Right lobe of liver (tissue), 6 donors: ENCODE data around the gene GSC. TPM values are rescaled to one million over a fixed set of nuclear protein-coding genes. Genes with fewer than 3 reads are reported as not detected.
"Not testable (repeated sequence)": the region's sequence is repeated elsewhere in the genome, so short reads cannot be mapped to it uniquely, and the experiment has no call there.

Experiments used
- ATAC-seq, 4 donors: fragments of 200-7000 bp; cut with Tn5 transposase; one replicate each; pipeline ENCODE4 v1.9.1; 2020; ENCODE audit warnings: mild to moderate bottlenecking in 4 of 4, moderate library complexity in 4 of 4
- DNase-seq, 3 donors: peaks; one replicate each; pipeline ENCODE4 v3.0.0-alpha.2; 2020
- H3K27ac ChIP-seq, 3 donors: fragments of 200-600 bp; one replicate each; pipeline ENCODE4 v1.8.0; 2022
- H3K27me3 ChIP-seq, 2 donors: fragments of 200-600 bp; one replicate each; pipeline ENCODE4 v1.8.0; 2022
- H3K36me3 ChIP-seq, 4 donors: fragments of 200-600 bp; sonication (generic) in 1 of 4; one replicate each; pipeline versions ENCODE4 v1.5.1 to v1.8.0; 2017 to 2022; ENCODE audit warnings: control low read depth in 1 of 4
- H3K4me1 ChIP-seq, 4 donors: fragments of 200-600 bp; sonication (generic) in 1 of 4; one replicate each; pipeline versions ENCODE4 v1.5.1 to v1.8.0; 2017 to 2022; ENCODE audit warnings: control low read depth in 1 of 4
- H3K4me3 ChIP-seq, 3 donors: fragments of 200-600 bp; one replicate each; pipeline ENCODE4 v1.8.0; 2022
- H3K9me3 ChIP-seq, 4 donors: fragments of 200-600 bp; sonication (generic) in 1 of 4; one replicate each; pipeline versions ENCODE4 v1.5.1 to v1.8.0; 2017 to 2022; ENCODE audit warnings: control low read depth in 1 of 4
- POLR2A ChIP-seq: fragments of 450-650 bp; IDR thresholded peaks from one replicate; pipeline ENCODE4 v1.6.1; 2017; ENCODE audit warnings: antibody characterized with exemption, mild to moderate bottlenecking
- WGBS: methylation state at CpG from one replicate; pipeline ENCODE4 v1.1.6; 2018; ENCODE audit warnings: low coverage, low lambda C conversion rate; ENCODE audit not compliant: insufficient coverage; ENCODE audit errors: missing lambda C conversion rate; 5-methylcytosine and 5-hydroxymethylcytosine counted together
- intact Hi-C, 2 donors: fragments of 100-400 bp; cut with DNase I; formaldehyde crosslinking; loops; one replicate each; pipeline versions ENCODE4 v1.11.2 to v1.14.1; 2022
- total RNA-seq, 6 experiments: library from RNA; depleted of rRNA in 2 of 6; stranded (reverse); fragments of >200 nt in 2 of 6; fragmentation: NEBNext Ultra II Directional in 3 of 6; extraction: Animal tissue kit (Norgen Biotek cat#: 25700) in 3 of 6; gene quantifications; one replicate each; pipeline versions ENCODE4 v1.1.0 to v1.2.4, GENCODE V29; 2016 to 2023
- TF ChIP-seq, protein P1 (sequence below), 4 donors: fragments of 200-600 bp in 3 of 4; fragments of 450-650 bp in 1 of 4; IDR thresholded peaks; one replicate each; pipeline versions ENCODE4 v1.5.1 to v1.8.0; 2016 to 2022; ENCODE audit warnings: antibody characterized with exemption in 4 of 4, mild to moderate bottlenecking in 2 of 4
- donor health status: DM: no; HTN: yes; CAD: no.
- donor health status: DM: no; HTN: no; CAD: no.
- donor health status: DM: no; HTN: no; CAD: no.
- donor health status: DM: no; HTN: yes; CAD: no.
- donor health status: DM: no; HTN: yes; CAD: no.

Gene GSC
- total RNA-seq, 6 experiments from 2014 or later: not detected

DNA sequence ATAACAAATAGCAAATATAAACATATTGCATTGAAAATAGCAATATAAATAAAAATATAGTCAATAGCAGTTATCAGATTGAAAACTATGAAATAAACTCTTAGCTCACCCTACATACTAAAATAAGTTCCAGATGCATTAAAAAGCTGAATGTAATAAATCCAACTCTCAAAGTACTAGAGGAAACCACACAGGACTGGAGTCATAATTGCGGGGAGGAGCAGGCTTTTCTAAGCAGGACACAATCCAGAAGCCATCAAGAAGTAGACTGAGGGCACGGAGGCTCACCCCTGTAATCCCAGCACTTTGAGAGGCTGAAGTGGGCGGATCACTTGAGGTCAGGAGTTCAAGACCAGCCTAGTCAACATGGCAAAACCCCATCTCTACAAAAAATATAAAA is 22.2 kb downstream of the GSC start:
- no peak overlapping the region for H3K4me3 ChIP-seq
- H3K36me3 ChIP-seq: no peaks in the 10 kb centered on the region
- intact Hi-C loops: no loop called here
- H3K4me1 ChIP-seq: no peaks in the 10 kb centered on the region
- WGBS: 77% methylated on average over 3 of the region's 3 CpGs
- H3K27me3 ChIP-seq: no peaks in the 10 kb centered on the region
- no peaks in the 10 kb centered on the region for H3K9me3 ChIP-seq
- no peak overlapping the region for H3K27ac ChIP-seq
- ATAC-seq (no peak), DNase-seq (no peak)
- TF ChIP-seq, protein P1, sequence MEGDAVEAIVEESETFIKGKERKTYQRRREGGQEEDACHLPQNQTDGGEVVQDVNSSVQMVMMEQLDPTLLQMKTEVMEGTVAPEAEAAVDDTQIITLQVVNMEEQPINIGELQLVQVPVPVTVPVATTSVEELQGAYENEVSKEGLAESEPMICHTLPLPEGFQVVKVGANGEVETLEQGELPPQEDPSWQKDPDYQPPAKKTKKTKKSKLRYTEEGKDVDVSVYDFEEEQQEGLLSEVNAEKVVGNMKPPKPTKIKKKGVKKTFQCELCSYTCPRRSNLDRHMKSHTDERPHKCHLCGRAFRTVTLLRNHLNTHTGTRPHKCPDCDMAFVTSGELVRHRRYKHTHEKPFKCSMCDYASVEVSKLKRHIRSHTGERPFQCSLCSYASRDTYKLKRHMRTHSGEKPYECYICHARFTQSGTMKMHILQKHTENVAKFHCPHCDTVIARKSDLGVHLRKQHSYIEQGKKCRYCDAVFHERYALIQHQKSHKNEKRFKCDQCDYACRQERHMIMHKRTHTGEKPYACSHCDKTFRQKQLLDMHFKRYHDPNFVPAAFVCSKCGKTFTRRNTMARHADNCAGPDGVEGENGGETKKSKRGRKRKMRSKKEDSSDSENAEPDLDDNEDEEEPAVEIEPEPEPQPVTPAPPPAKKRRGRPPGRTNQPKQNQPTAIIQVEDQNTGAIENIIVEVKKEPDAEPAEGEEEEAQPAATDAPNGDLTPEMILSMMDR (IDR thresholded peaks at IDR 0.05): no peak
- TF ChIP-seq POLR2A: no peak

DNA sequence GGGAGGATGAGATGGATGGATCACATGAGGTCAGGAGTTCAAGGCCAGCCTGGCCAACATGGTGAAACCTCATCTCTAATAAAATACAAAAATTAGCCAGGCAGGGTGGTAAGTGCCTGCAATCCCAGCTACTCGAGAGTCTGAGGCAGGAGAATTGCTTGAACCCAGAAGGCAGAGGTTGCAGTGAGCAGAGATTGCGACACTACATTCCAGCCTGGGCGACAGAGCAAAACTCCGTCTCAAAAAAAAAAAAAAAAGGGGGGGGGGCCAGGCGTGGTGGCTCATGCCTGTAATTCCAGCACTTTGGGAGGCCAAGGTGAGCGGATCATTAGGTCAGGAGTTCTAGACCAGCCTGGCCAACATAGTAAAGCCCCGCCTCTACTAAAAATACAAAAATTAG is 22.8 kb downstream of the GSC start:
- intact Hi-C loops, H3K9me3 ChIP-seq, H3K27me3 ChIP-seq, H3K4me3 ChIP-seq, H3K27ac ChIP-seq, ATAC-seq, DNase-seq, H3K4me1 ChIP-seq, H3K36me3 ChIP-seq: not testable (repeated sequence)
- 31% methylated on average over 3 of the region's 7 CpGs for WGBS

DNA sequence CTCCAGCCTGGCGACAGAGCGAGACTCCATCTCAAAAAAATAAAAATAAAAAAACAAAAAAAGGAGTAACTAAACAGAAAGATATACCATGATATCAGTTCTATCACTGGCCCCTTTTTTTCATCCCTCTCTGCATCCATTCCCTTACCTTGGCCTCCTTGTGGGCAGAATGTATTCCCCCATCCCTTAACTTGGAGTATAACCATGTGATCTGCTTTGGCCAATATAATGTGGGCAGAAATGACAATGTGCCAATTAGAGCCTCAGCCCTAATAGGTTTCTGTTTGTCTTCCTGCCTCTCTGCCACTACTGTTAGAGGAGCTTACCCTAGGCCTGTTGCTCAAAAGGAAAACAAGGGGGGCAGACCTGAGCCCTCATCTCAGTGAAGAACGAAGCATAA is 23.8 kb downstream of the GSC start:
- Histone ChIP-seq H3K4me1 (no peaks in the 10 kb centered on the region), H3K36me3 (no peaks in the 10 kb centered on the region), H3K4me3 (no peak overlapping the region), H3K27me3 (no peaks in the 10 kb centered on the region), H3K27ac (no peak overlapping the region), H3K9me3 (no peaks in the 10 kb centered on the region)
- no peak for TF ChIP-seq POLR2A
- TF ChIP-seq, protein P1 (IDR thresholded peaks at IDR 0.05): no peak
- ATAC-seq (no peak), DNase-seq (no peak)
- 92% methylated on average over 3 of the region's 3 CpGs for WGBS
- intact Hi-C loops: no loop called here

DNA sequence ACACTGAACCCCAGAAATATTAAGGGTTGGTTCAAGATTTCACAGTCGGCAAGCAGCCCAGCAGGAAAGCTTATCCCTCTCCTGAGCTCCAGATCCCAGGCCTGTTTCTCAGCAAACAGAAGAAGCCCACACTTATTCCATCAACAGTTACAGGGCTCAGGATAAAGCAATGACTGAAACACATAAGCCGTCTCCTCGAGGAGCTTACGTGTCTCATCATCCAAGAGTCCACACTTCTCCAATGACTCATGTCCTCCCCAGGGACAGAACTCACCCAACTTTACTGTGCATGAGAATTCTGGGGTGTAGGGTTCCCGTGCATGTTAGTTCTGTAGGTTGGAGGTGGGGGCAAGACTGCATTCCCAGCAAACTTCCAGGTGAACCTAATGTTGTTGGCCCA is 31.2 kb downstream of the GSC start:
- no peaks in the 10 kb centered on the region for H3K4me1 ChIP-seq

DNA sequence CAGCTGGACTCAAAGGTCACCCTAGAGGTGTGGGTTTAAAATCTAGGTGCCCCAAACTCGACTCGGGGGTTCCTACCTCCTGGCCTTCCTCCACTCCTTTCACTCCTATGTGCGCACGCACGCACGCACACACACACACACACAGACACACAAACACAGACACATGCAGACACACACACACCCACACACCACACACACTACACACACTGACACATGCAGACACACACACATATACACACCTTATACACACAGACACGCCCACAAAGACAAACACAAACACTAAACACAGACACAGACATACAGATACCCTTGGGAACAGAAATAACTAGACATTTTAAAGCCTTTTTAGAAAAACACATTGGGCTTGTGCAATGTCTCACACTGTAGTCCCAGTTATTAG is 31.8 kb downstream of the GSC start:
- 73% methylated on average over 3 of the region's 7 CpGs for WGBS
- Histone ChIP-seq H3K4me1 (no peaks in the 10 kb centered on the region), H3K4me3 (no peak overlapping the region), H3K9me3 (no peaks in the 10 kb centered on the region), H3K36me3 (no peaks in the 10 kb centered on the region), H3K27ac (no peak overlapping the region), H3K27me3 (no peaks in the 10 kb centered on the region)
- intact Hi-C loops: no loop called here
- ATAC-seq (no peak), DNase-seq (no peak)
- TF ChIP-seq, protein P1 (IDR thresholded peaks at IDR 0.05): no peak
- TF ChIP-seq POLR2A: no peak

More for the DNA sequence above, 31.2 kb downstream of the GSC start:
- 62% methylated on average over 3 of the region's 5 CpGs for WGBS
- Histone ChIP-seq H3K9me3 (no peaks in the 10 kb centered on the region), H3K27me3 (no peaks in the 10 kb centered on the region), H3K36me3 (no peaks in the 10 kb centered on the region), H3K4me3 (no peak overlapping the region), H3K27ac (no peak overlapping the region)
- intact Hi-C loops: no loop called here
- DNase-seq (no peak), ATAC-seq (no peak)
- no peak for TF ChIP-seq POLR2A
- TF ChIP-seq, protein P1 (IDR thresholded peaks at IDR 0.05): no peak
